ENCODE results near the gene UGT3A1. TPM values are rescaled to one million over a fixed set of nuclear protein-coding genes. Genes with fewer than 3 reads are reported as not detected.

The UGT3A1 gene
- total RNA-seq, 1 donor from 2014 or later, result 0.82 TPM

GRCh38 chr5:35960328-35960727, 30.9 kb downstream of the UGT3A1 start:
- Mint-ChIP-seq H3K4me3 (no peak overlapping the region), H3K4me1 (ENCODE audit: unreplicated experiment) (no peaks in the 10 kb centered on the region), H3K27me3 (no peaks in the 10 kb centered on the region), H3K36me3 (no peaks in the 10 kb centered on the region), H3K9me3 (no peaks in the 10 kb centered on the region), H3K27ac (no peak overlapping the region)
- no peak for TF ChIP-seq CTCF (conservative IDR thresholded peaks at IDR 0.05)
- DNase-seq (ENCODE audit: extremely low spot score, unreplicated experiment), result no peak

GRCh38 chr5:35956429-35956828, 34.8 kb downstream of the UGT3A1 start:
- no peak for DNase-seq (ENCODE audit: extremely low spot score, unreplicated experiment)
- TF ChIP-seq CTCF (conservative IDR thresholded peaks at IDR 0.05), result no peak
- Mint-ChIP-seq H3K27ac (no peak overlapping the region), H3K36me3 (no peaks in the 10 kb centered on the region), H3K27me3 (peaks cover 12% of the 10 kb centered on the region), H3K4me3 (no peak overlapping the region), H3K4me1 (ENCODE audit: unreplicated experiment) (no peaks in the 10 kb centered on the region), H3K9me3 (no peaks in the 10 kb centered on the region)

- no peak for DNase-seq (ENCODE audit: extremely low spot score, unreplicated experiment)
- Mint-ChIP-seq H3K4me1 (ENCODE audit: unreplicated experiment) (no peaks in the 10 kb centered on the region), H3K27me3 (peaks cover 12% of the 10 kb centered on the region), H3K36me3 (no peaks in the 10 kb centered on the region), H3K27ac (no peak overlapping the region), H3K4me3 (no peak overlapping the region), H3K9me3 (no peaks in the 10 kb centered on the region)
- TF ChIP-seq CTCF (conservative IDR thresholded peaks at IDR 0.05), result no peak
These were observed 37.0 kb downstream of the UGT3A1 start for GRCh38 chr5:35954175-35954574.

- Mint-ChIP-seq H3K9me3 (no peaks in the 10 kb centered on the region), H3K36me3 (no peaks in the 10 kb centered on the region), H3K4me3 (no peak overlapping the region), H3K27ac (no peak overlapping the region), H3K27me3 (peaks cover 13% of the 10 kb centered on the region), H3K4me1 (ENCODE audit: unreplicated experiment) (no peaks in the 10 kb centered on the region)
- no peak for DNase-seq (ENCODE audit: extremely low spot score, unreplicated experiment)
- TF ChIP-seq CTCF (conservative IDR thresholded peaks at IDR 0.05), result no peak
These were observed 44.1 kb downstream of the UGT3A1 start for GRCh38 chr5:35947085-35947484.

GRCh38 chr5:35939639-35940038, 51.6 kb downstream of the UGT3A1 start:
- Mint-ChIP-seq H3K4me3 (no peak overlapping the region), H3K36me3 (no peaks in the 10 kb centered on the region), H3K27me3 (peaks cover 16% of the 10 kb centered on the region), H3K4me1 (ENCODE audit: unreplicated experiment) (no peaks in the 10 kb centered on the region), H3K9me3 (no peaks in the 10 kb centered on the region), H3K27ac (no peak overlapping the region)
- no peak for DNase-seq (ENCODE audit: extremely low spot score, unreplicated experiment)
- TF ChIP-seq CTCF (conservative IDR thresholded peaks at IDR 0.05), result peak; percentile 50

Data from type B pancreatic cell (in vitro differentiated cells).